ENCODE measurements around the gene GPR152.

The GPR152 gene

DNA sequence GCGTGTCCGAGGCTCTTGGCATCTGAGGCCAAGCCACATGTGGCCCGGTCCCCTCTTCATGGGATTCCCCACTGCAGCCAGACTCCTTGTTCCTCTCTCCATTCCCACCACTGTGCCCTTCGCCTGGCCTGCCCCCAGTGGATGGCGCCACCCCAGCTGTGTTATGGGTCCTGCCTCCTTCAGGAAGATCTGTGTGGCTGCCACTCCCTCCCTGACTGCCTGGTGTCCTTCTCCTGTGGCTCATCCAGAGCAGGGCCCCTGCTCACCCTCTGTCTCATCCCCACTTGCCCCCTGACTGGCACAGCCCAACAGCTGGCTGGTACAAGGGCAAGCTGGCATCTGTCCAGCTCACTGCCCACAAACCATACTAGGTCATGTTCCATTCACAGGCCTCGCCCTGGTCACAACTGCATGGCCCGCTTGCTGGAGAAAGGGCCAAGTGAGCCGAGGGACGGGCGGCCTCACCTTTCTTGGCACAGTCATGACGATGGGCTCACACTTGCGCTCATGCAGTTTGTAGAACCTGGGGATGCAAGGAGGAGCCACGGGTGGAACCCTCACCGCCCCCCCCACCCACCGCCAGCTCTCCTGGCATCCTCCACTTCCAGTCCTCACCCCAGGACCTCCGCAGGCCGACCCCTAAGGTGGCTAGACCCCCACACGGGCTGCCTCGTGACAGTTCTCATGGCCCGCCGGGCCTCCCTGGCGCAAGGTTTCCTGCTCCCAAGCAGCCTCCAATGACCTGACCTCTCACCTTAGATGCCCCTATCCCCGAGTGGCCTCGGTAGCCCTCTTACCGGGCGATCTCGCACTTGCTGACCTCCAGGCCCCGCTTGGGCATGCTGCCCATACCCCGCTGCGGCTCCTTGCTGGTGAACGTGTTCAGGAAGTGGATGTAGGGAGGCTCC, 13.0 kb downstream of the GPR152 start:
- no peak overlapping the region for H3K9ac ChIP-seq (ENCODE audit: low read length)
- no peaks in the 10 kb centered on the region for H3K9me3 ChIP-seq (ENCODE audit: control insufficient read depth, low read length)
- peaks cover 28% of the 10 kb centered on the region for H3K36me3 ChIP-seq (ENCODE audit: control insufficient read depth, insufficient read depth, low read length)
- no peaks in the 10 kb centered on the region for H3K27me3 ChIP-seq (ENCODE audit: control insufficient read depth, insufficient read depth, low read length)
- H3K4me1 ChIP-seq (ENCODE audit: control insufficient read depth, insufficient read depth, low read length) = peaks cover 48% of the 10 kb centered on the region
- H3K4me3 ChIP-seq (ENCODE audit: low read length) = no peak overlapping the region

DNA sequence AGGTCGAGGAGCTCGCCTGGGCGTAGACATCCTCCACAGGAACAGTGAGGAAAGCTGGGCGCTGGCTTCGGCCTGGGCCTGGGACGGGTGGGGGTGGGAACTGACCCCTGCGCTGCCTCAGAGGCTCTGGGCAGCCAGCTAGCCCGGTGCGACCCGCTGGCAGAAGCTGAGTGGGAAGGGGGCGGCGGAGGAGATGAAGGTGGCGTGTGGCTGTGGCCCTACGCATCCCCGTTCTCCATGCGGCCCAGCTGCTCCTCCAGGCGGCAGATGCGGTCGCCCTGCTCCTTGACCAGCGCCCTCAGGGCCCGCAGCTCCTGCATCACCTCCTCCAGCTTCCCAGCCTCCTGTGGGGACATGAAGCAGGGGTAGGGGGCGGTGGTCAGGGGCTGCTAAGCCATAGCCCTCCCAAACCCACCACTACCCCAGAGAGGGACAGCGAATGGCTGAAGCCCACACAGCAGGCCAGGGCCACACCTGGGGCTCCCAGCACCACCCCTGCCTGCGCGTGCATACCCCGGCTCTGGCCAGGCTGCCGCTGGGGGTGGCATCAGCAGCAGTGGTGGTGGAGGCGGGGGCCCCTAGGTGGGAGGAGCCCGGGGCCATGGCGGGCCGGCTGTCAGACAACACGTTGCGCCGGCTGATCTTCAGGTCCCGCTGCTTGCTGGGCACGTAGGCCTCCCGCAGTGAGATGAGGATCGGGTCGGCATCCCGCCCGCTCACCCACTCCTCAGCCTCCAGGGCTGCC, 14.2 kb downstream of the GPR152 start:
- H3K9me3 ChIP-seq (ENCODE audit: control insufficient read depth, low read length) = no peaks in the 10 kb centered on the region
- H3K36me3 ChIP-seq (ENCODE audit: control insufficient read depth, insufficient read depth, low read length) = peaks cover 40% of the 10 kb centered on the region
- no peak overlapping the region for H3K4me3 ChIP-seq (ENCODE audit: low read length)
- H3K27me3 ChIP-seq (ENCODE audit: control insufficient read depth, insufficient read depth, low read length) = no peaks in the 10 kb centered on the region
- no peak overlapping the region for H3K9ac ChIP-seq (ENCODE audit: low read length)
- H3K4me1 ChIP-seq (ENCODE audit: control insufficient read depth, insufficient read depth, low read length) = peaks cover 40% of the 10 kb centered on the region

DNA sequence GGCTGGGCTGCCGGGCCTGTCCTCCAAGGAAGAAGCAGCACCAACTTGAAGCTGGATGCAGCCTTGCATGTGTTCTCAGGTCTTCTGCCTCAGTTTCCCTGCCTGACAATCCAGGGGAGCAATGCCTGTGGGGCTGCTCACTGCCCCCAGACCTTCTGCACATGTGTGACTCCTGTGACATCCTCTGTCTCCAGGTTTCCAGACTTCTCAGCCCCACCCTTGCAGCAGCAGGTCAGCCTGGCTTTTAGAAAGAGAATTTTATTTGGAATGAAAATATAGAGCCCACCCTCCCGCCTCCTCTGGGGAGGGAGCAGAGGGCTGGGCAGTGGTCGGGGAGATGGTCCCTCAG, 14.7 kb downstream of the GPR152 start:
- peaks cover 39% of the 10 kb centered on the region for H3K4me1 ChIP-seq (ENCODE audit: control insufficient read depth, insufficient read depth, low read length)
- no peaks in the 10 kb centered on the region for H3K27me3 ChIP-seq (ENCODE audit: control insufficient read depth, insufficient read depth, low read length)
- H3K36me3 ChIP-seq (ENCODE audit: control insufficient read depth, insufficient read depth, low read length) = peaks cover 44% of the 10 kb centered on the region
- H3K4me3 ChIP-seq (ENCODE audit: low read length) = no peak overlapping the region
- H3K9me3 ChIP-seq (ENCODE audit: control insufficient read depth, low read length) = no peaks in the 10 kb centered on the region
- no peak overlapping the region for H3K9ac ChIP-seq (ENCODE audit: low read length)

DNA sequence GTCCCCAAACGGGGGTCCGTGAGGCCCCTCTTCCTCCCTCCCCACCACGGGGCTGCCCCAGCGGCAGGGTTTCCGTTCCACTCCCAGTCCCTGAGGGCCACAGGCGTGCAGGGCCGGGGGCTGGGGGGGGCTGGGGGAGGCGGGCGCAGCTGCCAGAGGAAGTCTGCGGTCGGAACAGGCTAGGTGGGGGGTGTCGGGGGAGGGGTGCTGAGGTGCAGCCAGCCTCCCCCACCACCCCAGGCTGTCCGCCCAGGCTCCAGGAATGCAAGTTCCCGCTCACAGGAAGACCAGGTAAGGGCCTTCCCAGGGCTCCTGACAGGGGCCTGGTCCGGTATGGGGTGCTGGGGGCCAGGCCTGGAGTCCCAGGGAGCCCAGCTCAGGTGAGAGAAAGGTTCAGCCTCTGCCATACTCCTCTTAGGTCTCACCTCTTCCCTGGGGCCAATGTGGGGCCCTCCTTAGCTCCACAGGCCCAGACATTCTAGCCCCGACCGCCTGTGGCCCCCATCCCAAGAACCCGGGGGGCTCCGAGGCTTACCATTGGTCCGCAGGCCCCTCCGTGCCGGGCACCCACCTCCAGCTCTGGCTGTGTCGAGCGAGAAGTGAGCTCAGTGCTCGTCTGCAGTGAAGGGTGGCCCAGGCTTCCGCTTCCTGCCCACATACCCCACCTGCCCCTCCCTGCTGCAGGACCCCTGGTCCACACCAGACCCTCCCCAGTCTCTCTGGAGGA, 15.3 kb downstream of the GPR152 start, which contains the start of gene PTPRCAP:
Gene PTPRCAP, minus strand, starts transcription at position 601 of the 727 bp plus-strand sequence. Its CDS starts 63 bp downstream, at position 538.
- Histone ChIP-seq H3K9me3 (ENCODE audit: control insufficient read depth, low read length) (no peaks in the 10 kb centered on the region), H3K36me3 (ENCODE audit: control insufficient read depth, insufficient read depth, low read length) (peaks cover 47% of the 10 kb centered on the region), H3K4me3 (ENCODE audit: low read length) (no peak within 1 kb of the TSS), H3K4me1 (ENCODE audit: control insufficient read depth, insufficient read depth, low read length) (peaks cover 34% of the 10 kb centered on the region), H3K27me3 (ENCODE audit: control insufficient read depth, insufficient read depth, low read length) (no peaks in the 10 kb centered on the region), H3K9ac (ENCODE audit: low read length) (no peak within 1 kb of the TSS)

DNA sequence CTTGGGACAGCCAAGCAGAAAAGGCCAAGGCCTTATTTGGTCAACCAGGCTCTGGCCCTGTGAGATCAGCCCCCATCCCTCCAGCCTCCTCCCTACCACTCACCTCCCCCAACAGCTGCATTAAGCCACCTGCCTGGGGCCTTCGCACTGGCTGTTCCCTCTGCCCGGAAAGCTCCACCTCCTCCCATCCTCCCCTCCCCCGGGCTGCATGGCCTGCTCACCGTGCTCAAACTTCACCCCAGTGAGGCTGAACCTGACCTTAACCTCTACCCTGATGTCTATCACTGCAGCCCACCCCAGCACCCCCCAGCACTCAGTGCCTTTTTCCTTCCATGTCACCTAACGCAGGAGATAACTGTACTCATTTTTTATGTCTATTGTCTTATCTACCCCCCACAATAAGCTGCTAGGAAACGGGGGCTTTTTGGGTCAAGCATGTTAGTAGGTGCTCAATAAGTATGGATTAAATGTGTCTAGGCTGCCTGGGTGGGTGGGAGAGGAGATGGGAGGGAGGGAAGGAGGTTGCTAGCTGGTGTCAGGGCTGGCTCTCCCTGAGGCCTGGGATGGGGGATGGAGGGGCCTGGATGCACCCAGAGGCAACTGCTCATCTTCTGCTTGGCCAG, 16.0 kb downstream of the GPR152 start:
- Histone ChIP-seq H3K36me3 (ENCODE audit: control insufficient read depth, insufficient read depth, low read length) (peaks cover 44% of the 10 kb centered on the region), H3K4me3 (ENCODE audit: low read length) (no peak overlapping the region), H3K27me3 (ENCODE audit: control insufficient read depth, insufficient read depth, low read length) (no peaks in the 10 kb centered on the region), H3K9ac (ENCODE audit: low read length) (no peak overlapping the region), H3K9me3 (ENCODE audit: control insufficient read depth, low read length) (no peaks in the 10 kb centered on the region), H3K4me1 (ENCODE audit: control insufficient read depth, insufficient read depth, low read length) (peaks cover 27% of the 10 kb centered on the region)

DNA sequence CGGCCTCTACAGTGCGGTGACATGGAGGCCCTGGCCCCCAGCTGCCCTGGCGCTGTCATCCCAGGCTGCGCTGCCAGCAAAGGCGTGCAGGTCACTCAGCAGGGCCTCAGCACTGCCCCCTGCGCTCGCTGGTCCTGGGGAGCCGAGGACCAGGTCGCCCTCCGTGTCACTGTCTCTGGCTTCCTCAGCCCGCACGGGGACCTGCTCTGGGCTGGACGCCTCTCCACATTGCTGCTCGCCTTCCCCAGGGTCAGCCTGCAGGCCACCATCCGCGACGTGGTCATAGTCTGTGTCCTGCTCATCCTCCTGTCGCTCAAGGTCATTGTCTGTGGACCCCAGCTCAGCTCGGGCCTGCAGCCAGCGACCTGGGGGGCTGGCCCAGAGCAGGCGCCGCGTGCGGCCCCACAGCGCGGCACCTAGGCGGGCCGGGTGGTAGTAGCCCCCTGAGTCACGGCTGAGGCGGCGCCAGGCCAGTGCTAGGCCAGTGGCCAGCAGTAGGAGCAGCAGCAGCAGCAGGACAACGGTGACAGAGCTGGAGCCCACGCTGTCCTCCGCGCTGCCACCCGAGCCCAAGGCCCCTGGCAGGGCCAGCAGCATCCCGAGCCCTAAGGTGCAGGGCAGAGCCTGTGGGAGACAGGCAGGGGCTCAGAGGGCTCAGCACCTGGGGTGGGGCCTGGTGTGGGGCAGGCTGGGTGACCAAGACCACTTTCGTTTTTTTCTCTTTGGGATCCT, 16.6 kb downstream of the GPR152 start:
- H3K27me3 ChIP-seq (ENCODE audit: control insufficient read depth, insufficient read depth, low read length) = no peaks in the 10 kb centered on the region
- peaks cover 20% of the 10 kb centered on the region for H3K4me1 ChIP-seq (ENCODE audit: control insufficient read depth, insufficient read depth, low read length)
- H3K9ac ChIP-seq (ENCODE audit: low read length) = no peak overlapping the region
- H3K9me3 ChIP-seq (ENCODE audit: control insufficient read depth, low read length) = no peaks in the 10 kb centered on the region
- no peak overlapping the region for H3K4me3 ChIP-seq (ENCODE audit: low read length)
- H3K36me3 ChIP-seq (ENCODE audit: control insufficient read depth, insufficient read depth, low read length) = peaks cover 37% of the 10 kb centered on the region

DNA sequence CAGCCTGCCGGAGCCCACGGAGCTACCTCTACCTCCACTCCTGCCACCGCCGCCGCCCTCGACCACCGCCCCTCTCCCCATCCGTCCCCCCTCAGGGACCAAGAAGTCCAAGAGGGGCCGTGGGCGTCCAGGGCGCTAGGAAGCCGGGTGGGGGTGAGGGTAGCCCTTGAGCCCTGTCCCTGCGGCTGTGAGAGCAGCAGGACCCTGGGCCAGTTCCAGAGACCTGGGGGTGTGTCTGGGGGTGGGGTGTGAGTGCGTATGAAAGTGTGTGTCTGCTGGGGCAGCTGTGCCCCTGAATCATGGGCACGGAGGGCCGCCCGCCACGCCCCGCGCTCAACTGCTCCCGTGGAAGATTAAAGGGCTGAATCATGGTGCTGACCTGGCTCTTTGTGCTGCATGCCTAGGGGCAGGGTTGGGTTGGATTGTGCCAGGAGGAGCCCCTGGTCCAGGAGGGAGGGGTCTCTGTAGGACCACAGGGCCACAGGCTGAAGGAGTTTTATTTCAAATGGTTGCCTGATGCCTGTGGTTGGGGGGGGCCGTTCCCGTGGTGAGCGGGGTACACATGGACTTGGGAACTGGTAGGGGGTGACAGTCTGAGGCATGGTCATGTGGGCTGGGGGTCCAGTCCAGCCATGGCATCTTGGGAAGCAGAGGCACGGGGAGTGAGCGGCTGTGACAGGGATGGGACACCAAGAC, 17.4 kb downstream of the GPR152 start:
- Histone ChIP-seq H3K4me3 (ENCODE audit: low read length) (no peak overlapping the region), H3K9ac (ENCODE audit: low read length) (no peak overlapping the region), H3K36me3 (ENCODE audit: control insufficient read depth, insufficient read depth, low read length) (peaks cover 35% of the 10 kb centered on the region), H3K27me3 (ENCODE audit: control insufficient read depth, insufficient read depth, low read length) (no peaks in the 10 kb centered on the region), H3K4me1 (ENCODE audit: control insufficient read depth, insufficient read depth, low read length) (peaks cover 13% of the 10 kb centered on the region), H3K9me3 (ENCODE audit: control insufficient read depth, low read length) (no peaks in the 10 kb centered on the region)

DNA sequence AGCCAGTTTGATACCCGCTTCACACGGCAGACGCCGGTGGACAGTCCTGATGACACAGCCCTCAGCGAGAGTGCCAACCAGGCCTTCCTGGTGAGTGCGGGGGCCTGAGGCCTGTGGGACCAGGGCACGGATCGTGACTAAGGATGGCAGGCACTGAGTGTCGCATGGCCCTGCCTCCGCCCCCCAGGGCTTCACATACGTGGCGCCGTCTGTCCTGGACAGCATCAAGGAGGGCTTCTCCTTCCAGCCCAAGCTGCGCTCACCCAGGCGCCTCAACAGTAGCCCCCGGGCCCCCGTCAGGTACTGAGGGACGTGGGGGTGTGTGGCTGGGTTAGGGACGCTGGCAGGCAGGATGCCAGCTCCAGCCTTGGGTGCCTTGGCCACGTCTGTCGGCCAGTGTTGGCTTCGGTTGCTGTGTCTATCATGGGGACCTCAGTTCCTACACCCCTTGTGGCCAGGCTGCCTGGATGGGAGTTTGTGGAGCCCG, 18.1 kb downstream of the GPR152 start:
- peaks cover 28% of the 10 kb centered on the region for H3K36me3 ChIP-seq (ENCODE audit: control insufficient read depth, insufficient read depth, low read length)
- no peak overlapping the region for H3K9ac ChIP-seq (ENCODE audit: low read length)
- no peak overlapping the region for H3K4me3 ChIP-seq (ENCODE audit: low read length)

DNA sequence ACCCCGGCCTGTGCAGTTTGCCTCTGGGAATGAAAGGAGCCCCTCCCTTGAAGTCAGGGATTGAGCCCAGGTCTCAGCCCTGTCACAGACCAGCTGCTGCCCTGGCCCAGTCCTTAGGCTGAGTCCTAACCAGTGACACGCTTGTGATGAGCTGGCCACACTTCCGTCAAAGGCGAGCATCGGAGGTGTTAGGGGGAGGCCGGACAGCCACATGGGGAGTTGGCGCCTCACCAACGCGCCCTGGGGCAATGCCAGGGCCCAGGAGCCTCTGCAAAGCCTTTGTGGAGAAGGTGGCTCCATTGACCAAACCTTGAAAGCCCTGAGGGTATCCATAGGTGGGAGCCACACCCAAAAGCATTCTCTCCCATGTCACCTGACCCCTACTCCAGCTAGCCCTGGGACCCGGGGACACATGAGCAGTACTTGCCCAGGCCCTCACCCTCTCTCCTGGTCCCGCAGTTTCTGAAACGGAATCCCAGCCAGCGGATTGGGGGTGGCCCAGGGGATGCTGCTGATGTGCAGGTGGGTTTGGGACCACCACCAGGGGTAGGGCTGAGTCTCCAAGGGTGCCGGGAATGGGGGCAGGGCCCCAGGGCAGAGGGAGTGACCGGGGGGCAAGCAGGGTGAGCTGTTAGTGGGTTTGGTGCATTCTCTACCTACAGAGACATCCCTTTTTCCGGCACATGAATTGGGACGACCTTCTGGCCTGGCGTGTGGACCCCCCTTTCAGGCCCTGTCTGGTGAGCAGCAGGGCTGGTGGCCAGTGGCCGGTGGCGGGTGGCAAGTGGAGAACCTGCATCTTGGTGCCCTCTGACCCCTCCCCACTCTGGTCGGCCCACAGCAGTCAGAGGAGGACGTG, 18.8 kb downstream of the GPR152 start:
- peaks cover 13% of the 10 kb centered on the region for H3K4me1 ChIP-seq (ENCODE audit: control insufficient read depth, insufficient read depth, low read length)
- H3K4me3 ChIP-seq (ENCODE audit: low read length) = no peak overlapping the region
- peaks cover 22% of the 10 kb centered on the region for H3K36me3 ChIP-seq (ENCODE audit: control insufficient read depth, insufficient read depth, low read length)
- no peak overlapping the region for H3K9ac ChIP-seq (ENCODE audit: low read length)
- H3K9me3 ChIP-seq (ENCODE audit: control insufficient read depth, low read length) = no peaks in the 10 kb centered on the region
- no peaks in the 10 kb centered on the region for H3K27me3 ChIP-seq (ENCODE audit: control insufficient read depth, insufficient read depth, low read length)

More for the DNA sequence above, 18.1 kb downstream of the GPR152 start:
- Histone ChIP-seq H3K9me3 (ENCODE audit: control insufficient read depth, low read length) (no peaks in the 10 kb centered on the region), H3K27me3 (ENCODE audit: control insufficient read depth, insufficient read depth, low read length) (no peaks in the 10 kb centered on the region), H3K4me1 (ENCODE audit: control insufficient read depth, insufficient read depth, low read length) (peaks cover 12% of the 10 kb centered on the region)

DNA sequence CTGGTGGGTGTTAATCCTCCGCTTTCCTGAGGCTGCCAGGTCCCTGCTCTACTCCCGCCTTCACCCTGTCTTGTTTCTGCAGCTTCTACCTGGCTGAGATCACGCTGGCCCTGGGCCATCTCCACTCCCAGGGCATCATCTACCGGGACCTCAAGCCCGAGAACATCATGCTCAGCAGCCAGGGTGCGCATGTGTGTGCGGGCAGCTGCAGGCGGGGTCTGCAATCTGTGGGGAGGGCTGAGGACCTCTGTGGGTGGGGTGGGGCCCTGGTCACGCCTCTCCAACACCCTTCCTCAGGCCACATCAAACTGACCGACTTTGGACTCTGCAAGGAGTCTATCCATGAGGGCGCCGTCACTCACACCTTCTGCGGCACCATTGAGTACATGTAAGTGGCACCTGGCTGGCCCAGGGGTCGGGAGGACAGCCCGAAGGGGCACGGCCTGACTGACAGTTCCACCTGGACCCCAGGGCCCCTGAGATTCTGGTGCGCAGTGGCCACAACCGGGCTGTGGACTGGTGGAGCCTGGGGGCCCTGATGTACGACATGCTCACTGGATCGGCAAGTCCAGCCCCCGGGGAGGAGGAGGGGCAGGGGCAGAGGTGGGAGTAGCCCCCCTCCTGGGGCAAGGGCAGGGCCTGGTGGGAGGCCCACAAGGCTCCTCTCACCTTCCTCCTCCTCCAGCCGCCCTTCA, 19.7 kb downstream of the GPR152 start:
- Histone ChIP-seq H3K4me3 (ENCODE audit: low read length) (no peak overlapping the region), H3K9ac (ENCODE audit: low read length) (no peak overlapping the region), H3K4me1 (ENCODE audit: control insufficient read depth, insufficient read depth, low read length) (peaks cover 13% of the 10 kb centered on the region), H3K36me3 (ENCODE audit: control insufficient read depth, insufficient read depth, low read length) (peaks cover 21% of the 10 kb centered on the region), H3K27me3 (ENCODE audit: control insufficient read depth, insufficient read depth, low read length) (no peaks in the 10 kb centered on the region), H3K9me3 (ENCODE audit: control insufficient read depth, low read length) (no peaks in the 10 kb centered on the region)

All from mucosa of stomach (tissue), 1 donor.